Measurements from ENCODE around the gene ZNF444.

The ZNF444 gene

GRCh38 chr19:56107626-56108351 is 33.3 kb upstream of the ZNF444 start:
- no peak for DNase-seq (ENCODE audit: low spot score)

DNA sequence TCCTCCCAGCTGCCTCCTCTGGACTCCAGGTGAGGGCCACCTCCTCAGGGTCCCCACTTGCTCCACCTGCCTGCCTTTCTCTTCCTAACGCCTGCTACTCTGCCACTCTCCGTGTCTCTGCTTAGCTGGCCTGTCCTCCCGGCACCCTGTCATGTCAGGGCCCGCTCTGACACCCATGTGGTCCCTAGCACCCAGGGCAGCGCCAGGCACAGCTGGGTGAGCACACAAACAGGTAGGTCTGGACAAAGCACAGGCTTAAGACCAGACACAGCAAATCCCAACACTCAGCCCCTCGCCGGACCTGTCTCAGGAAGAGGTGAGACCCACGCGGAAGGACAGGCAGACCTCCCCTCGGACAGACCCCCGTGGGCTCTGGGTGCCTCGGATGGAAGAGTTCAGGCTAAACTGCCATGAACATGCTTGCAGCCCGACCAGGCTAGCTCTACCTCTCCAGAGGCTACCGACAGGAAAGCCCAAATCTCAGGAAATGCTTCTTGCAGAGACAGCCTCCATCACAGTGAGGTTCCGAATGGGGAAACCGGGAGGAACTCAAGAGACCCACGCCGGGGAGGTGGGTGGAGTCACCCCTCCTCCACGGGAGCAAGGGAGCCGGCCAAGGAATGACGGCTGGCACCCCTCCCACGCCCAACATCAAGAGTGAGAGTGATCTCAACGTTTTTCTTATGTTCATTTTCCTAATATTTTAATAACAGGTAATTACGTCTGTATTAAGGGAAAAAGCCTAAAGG is 32.5 kb upstream of the ZNF444 start:
- DNase-seq (ENCODE audit: low spot score) = no peak

GRCh38 chr19:56109226-56109625 is 31.9 kb upstream of the ZNF444 start:
- no peak for DNase-seq (ENCODE audit: low spot score)

- DNase-seq (ENCODE audit: low spot score) = no peak
These were observed 30.3 kb upstream of the ZNF444 start for GRCh38 chr19:56110515-56111448.

GRCh38 chr19:56111601-56112312 is 29.3 kb upstream of the ZNF444 start:
- peak; percentile 57 for DNase-seq (ENCODE audit: low spot score)

GRCh38 chr19:56112313-56112709 is 28.8 kb upstream of the ZNF444 start:
- DNase-seq (ENCODE audit: low spot score) = no peak

DNA sequence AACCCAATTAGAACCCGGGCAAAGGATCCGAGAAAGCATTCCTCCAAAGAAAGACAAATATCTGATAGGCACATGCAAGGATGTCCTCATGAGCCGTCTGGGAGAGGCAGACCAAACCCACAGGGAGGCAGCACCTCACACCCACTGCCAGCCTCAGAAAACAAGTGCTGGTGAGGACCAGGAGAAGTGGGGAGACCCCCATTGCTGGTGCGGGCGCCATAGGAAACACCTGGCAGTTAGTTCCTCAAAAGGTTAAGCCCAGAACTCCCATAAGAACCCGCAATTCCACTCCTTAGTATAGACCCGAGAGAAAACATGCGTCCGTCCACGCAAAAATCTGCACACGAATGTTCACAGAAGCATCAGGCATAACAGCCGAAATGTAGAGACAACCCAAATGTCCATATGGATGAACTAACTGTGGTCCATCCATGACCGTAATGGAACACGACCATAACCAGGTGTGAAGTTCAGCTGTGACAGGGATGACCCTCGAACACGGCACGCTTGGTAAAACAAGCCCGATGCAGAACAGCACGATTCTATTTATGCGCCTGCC is 27.9 kb upstream of the ZNF444 start:
- DNase-seq (ENCODE audit: low spot score) = no peak

DNA sequence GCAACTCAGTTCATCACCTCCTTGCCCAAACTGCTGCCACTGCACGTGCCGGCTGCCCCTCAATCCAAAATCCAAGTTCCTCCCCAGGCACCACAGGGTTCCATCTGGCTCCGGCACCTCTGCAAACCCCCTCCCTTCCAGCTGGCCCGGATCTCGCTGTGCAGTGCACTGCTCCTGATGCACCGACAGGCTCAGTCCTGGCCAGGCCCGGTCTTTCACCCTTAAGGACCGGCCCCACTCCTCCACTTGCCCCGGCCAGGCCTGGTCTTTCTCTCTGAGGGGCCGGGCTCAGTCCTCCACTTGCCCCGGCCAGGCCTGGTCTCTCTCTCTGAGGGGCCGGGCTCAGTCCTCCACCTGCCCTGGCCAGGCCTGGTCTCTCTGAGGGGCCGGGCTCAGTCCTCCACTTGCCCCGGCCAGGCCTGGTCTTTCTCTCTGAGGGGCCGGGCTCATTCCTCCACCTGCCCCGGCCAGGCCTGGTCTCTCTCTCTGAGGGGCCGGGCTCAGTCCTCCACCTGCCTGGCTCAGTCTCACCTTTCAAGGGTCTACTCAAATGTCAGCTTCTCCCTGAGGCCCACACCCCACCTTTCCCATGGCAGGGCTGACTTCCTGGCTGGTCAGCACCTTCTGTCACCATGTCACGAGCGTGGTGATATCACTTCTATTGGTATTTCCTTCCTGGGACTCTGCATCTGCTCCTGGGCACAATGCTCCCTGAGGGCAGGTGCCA is 26.9 kb upstream of the ZNF444 start:
- no peak for DNase-seq (ENCODE audit: low spot score)

DNA sequence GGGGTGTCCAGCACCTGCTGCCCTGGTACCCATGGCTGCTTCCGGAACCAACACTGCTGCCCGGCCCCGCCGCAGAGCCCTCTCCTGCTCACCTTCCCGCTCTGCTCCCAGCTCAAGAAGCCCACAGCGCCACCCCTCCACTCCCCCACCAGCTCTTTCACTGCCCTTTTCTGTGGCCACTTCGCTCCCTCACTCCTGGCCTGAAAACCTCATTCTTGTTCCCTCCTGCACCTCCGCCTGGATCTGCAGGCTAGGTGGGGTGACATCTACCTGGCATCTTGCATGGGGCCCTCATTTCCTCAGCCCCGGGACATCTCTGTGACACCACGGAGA is 26.3 kb upstream of the ZNF444 start:
- no peak for DNase-seq (ENCODE audit: low spot score)

DNA sequence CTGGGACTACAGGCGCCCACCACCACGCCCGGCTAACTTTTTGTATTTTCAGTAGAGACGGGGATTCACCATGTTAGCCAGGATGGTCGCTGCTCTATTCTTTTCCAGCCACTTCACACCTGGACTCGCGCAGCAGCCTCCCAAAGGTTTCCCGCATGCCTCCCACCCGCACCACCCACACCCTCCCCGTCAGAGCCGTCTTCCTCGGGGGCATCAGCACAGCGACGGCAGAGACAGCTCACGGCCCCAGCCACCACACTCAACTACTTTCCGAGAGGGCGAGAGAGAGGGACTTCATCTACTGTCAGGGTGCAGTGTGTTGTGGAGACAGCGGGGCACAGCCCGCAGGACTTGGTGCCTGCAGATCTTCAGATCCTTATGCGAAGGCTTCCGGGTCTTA is 25.6 kb upstream of the ZNF444 start:
- DNase-seq (ENCODE audit: low spot score) = no peak

DNA sequence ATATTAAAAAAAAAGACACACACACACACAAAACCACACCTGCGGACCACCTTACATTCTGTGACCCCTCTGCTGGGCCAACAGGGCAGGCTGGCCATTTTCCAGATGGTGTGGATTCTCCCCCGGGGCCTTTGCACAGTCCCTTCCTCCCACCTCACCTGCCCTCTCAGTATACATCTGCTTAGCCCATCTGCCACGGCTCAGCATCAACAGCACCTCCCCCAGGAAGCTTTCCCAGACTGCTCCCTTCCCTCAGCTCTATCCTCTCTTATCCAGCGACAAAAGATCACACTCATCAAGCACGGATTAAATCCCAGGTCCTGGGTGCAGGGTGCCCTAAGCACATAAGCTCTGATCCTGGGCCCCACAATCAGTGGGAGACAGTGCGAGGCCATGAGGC is 24.5 kb upstream of the ZNF444 start:
- no peak for DNase-seq (ENCODE audit: low spot score)

DNA sequence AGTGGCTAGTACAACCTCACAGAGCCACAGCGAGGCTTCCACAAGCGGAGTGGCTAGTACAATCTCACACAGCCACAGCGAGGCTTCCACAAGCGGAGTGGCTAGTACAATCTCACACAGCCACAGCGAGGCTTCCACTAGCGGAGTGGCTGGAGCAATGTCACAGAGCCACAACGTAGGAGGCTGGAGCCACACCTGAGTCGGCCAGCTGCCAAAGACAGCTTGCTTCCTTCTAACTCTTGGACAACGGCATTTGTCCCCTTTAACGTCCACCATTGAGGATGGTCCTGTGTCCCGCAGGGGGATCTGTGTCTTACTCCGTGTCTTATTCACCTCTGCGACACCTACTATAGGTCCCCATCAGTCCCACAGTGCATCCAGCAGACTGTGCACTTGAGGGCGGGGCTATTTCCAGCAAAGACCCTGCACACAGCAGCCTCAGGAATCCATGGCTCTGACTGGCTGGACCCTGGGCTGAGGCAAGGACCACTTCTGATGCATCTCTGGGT is 23.7 kb upstream of the ZNF444 start:
- no peak for DNase-seq (ENCODE audit: low spot score)

- DNase-seq (ENCODE audit: low spot score) = no peak
These were observed 23.2 kb upstream of the ZNF444 start for GRCh38 chr19:56117889-56118288.

GRCh38 chr19:56118666-56119581 is 22.2 kb upstream of the ZNF444 start:
- no peak for DNase-seq (ENCODE audit: low spot score)

GRCh38 chr19:56119582-56119978 is 21.5 kb upstream of the ZNF444 start:
- DNase-seq (ENCODE audit: low spot score) = no peak

DNA sequence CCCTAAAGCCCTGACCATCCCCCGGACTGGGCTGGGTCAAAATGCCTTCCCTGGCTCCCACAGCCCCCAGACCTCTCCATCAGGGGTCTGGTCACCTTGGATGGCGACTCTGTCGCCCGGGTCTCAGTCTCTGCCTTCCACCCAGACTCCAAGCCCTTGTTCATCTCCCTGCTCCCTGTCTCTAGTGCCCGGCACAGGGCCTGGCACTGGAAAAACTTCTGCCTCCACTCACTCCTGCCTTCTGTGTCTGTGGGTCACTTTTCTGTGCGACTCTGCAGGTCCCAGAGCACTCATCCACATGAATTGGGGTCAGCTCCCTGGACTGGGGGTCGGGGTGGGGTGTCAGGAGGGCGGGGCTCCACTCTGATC is 21.1 kb upstream of the ZNF444 start:
- DNase-seq (ENCODE audit: low spot score) = no peak

- DNase-seq (ENCODE audit: low spot score) = peak; percentile 82
These were observed 20.5 kb upstream of the ZNF444 start for GRCh38 chr19:56120371-56121179.

GRCh38 chr19:56121180-56122167 is 19.6 kb upstream of the ZNF444 start, which contains the start of gene ZNF787:
Gene ZNF787 (minus strand): TSS chr19:56121295. CDS start chr19:56103217, 18,078 bp downstream.
- peak; percentile 96 for DNase-seq (ENCODE audit: low spot score)

Data from activated CD4-positive, alpha-beta T cell treated with anti-CD3 and anti-CD28 coated beads, Interleukin-2, Interleukin-4, amounts not matched to agents 100 ng/mL and 50 ng/mL, durations not matched to agents 16 hours and 8 hours (primary cell).